Fibroblast of villous mesenchyme (primary cell): ENCODE measurements around the gene TRAPPC6A. TPM values are rescaled to one million over a fixed set of nuclear protein-coding genes. Genes with fewer than 3 reads are reported as not detected.

Source experiments
- DNase-seq: peaks from one replicate; pipeline ENCODE4 v3.0.0-alpha.2; 2010; ENCODE audit warnings: low read depth
- H3K4me3 ChIP-seq: 2 replicates; pipeline ENCODE4 v1.5.1; 2011; ENCODE audit warnings: low read depth, mild to moderate bottlenecking, low read length
- CTCF ChIP-seq: IDR thresholded peaks from 2 replicates; pipeline ENCODE4 v1.5.1; 2012; ENCODE audit warnings: low read depth, mild to moderate bottlenecking, low read length; ENCODE audit not compliant: insufficient read depth
- total RNA-seq: library from RNA; depleted of rRNA; stranded (reverse); fragments of >200 nt; gene quantifications from 2 replicates; pipeline ENCODE4 v1.2.3, GENCODE V29; 2012

Gene TRAPPC6A
- total RNA-seq, 1 donor: 3.9 TPM

- no peak for TF ChIP-seq CTCF
- no peak for DNase-seq
- H3K4me3 ChIP-seq: no peak overlapping the region
Measured at GRCh38 chr19:45217957-45218334, 39.9 kb upstream of the TRAPPC6A start.

DNA sequence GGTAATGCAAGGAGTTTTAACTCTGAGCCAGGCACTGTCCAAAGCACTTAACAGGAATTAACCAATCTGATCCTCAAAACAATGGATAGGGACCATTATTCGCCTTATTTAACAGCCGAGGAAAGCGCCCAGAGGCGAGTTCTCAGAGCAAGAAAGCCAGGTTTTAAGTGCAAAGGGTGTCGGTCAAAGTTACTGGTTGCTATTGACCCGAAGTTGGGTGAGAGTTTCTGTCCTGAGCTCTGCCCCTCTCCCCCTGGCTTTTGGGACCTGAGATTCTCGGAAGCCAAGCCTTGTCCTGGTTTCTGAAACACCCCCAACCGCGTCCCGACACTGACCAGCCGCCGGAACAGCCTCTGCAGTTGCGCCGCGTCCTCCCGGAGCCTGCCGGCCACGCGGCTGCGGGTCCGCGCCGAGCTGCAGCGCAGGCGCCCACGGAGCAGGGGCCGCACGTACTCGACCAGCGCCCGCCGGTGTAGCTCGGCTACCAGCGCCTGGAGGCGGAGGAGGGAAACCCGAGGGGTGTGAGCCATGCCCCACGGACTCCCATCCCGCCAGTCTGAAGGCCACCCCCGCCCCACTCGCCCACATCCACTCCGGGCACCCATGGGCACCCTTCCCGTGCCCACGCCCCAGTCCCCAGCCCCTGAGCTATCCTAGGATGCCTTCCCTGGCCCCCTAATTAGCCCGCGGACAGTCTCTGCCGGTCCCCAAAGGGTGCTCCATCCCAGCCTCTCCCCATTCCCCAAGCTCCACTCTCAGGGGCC lies 39.3 kb upstream of the TRAPPC6A start:
- no peak overlapping the region for H3K4me3 ChIP-seq
- DNase-seq: no peak
- TF ChIP-seq CTCF: no peak

GRCh38 chr19:45216667-45217066 lies 38.6 kb upstream of the TRAPPC6A start:
- DNase-seq: no peak
- no peak for TF ChIP-seq CTCF
- no peak overlapping the region for H3K4me3 ChIP-seq

- H3K4me3 ChIP-seq: no peak overlapping the region
- TF ChIP-seq CTCF: no peak
Measured at GRCh38 chr19:45215391-45216191, 37.6 kb upstream of the TRAPPC6A start.

GRCh38 chr19:45213031-45213430 lies 35.0 kb upstream of the TRAPPC6A start:
- H3K4me3 ChIP-seq: no peak overlapping the region
- DNase-seq: no peak
- no peak for TF ChIP-seq CTCF

More at GRCh38 chr19:45215391-45216191, 37.6 kb upstream of the TRAPPC6A start:
- DNase-seq: no peak

DNA sequence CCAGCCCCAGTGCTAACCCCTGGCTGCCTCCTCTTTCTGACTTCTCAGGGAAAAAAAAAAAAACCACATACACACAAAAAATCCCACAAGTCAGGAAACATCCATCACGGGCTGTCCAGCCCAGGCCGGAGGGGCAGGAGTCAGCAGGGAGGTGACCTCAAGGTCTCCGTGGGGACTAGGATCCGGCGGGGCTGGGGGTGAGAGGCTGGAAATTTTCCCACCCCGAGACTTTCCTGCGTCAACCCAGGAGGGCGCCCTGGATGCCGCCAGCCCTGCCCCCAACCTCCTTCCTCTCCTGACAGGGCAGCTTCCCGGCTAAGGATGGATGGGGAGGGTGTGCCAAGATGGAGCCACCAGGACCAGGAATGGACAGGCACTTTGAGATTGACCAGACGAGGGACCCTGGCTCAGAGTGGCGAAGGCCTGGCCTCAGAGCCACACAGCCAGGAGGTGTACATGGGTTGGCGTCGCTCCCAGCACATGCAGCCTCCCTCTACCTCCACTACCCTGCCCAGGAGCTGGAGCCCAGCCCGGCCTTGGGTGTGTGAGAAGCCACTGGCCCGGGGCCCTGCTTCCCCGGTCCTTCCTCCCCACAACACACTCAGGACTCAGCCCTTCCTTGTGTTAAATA lies 33.8 kb upstream of the TRAPPC6A start:
- no peak for DNase-seq
- H3K4me3 ChIP-seq: no peak overlapping the region
- TF ChIP-seq CTCF: no peak
